ENCODE measurements around the gene KRTAP2-4. TPM values are rescaled to one million over a fixed set of nuclear protein-coding genes. Genes with fewer than 3 reads are reported as not detected.

Gene KRTAP2-4
- total RNA-seq, 1 experiment from 2014 or later, result not detected

DNA sequence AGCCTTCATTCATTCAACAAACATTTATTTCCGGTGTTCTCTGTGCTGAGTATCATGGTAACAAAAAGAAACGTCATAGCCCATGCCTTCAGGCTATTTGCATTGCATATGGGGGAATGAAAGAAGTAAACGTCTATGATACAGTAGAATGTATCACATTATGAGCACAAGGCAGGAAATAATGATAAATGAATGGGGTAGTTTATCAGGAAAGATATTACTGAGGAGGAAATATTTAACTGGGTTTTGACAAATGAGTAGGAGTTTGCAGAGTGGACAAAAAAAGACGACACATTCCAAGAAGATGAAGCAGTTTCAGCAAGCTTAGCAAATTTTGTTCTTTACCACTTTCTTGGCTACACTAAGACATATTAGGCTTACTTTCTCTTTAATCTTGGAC is 16.9 kb upstream of the KRTAP2-4 start:
- Histone ChIP-seq H3K18ac (ENCODE audit: insufficient read length, low read depth, low read length) (no peak overlapping the region), H3K9ac (ENCODE audit: extremely low read depth, insufficient read length, low read length) (no peak overlapping the region), H4K8ac (replicated peaks; ENCODE audit: insufficient read length, low read depth, low read length) (no peak overlapping the region), H3K23ac (ENCODE audit: insufficient read length, low read depth, low read length) (no peak overlapping the region), H3K23me2 (ENCODE audit: insufficient read length, low read depth, low read length, poor library complexity, severe bottlenecking) (no peaks in the 10 kb centered on the region), H3K4ac (ENCODE audit: low read depth, low read length) (no peak overlapping the region), H3T11ph (ENCODE audit: low read length) (no peak overlapping the region), H3K9me3 (ENCODE audit: control insufficient read depth, low read depth, low read length) (no peaks in the 10 kb centered on the region), H3K27ac (ENCODE audit: insufficient read length, low read depth, low read length) (no peak overlapping the region), H3K27me3 (ENCODE audit: insufficient read depth, low read length) (no peaks in the 10 kb centered on the region), H3K56ac (ENCODE audit: insufficient read length, low read depth, low read length) (no peak overlapping the region), H3K14ac (ENCODE audit: insufficient read depth, low read length) (no peak overlapping the region), H3K79me2 (ENCODE audit: insufficient read depth, low read length) (no peaks in the 10 kb centered on the region), H4K20me1 (ENCODE audit: control insufficient read depth, insufficient read depth, insufficient read length) (no peaks in the 10 kb centered on the region), H2BK15ac (ENCODE audit: low read depth, low read length) (no peak overlapping the region), H4K5ac (ENCODE audit: insufficient read length, low read depth, low read length) (no peak overlapping the region), H3K4me1 (ENCODE audit: insufficient read depth, low read length) (no peaks in the 10 kb centered on the region), H4K91ac (ENCODE audit: insufficient read length, low read depth, low read length) (no peak overlapping the region), H3K4me2 (ENCODE audit: insufficient read depth, insufficient read length, low read length) (no peak overlapping the region), H2BK5ac (ENCODE audit: insufficient read length, low read length) (no peak overlapping the region), H2AK5ac (ENCODE audit: insufficient read length, low read length) (no peak overlapping the region), H3K79me1 (ENCODE audit: insufficient read depth, low read depth, low read length, poor library complexity, severe bottlenecking) (no peaks in the 10 kb centered on the region), H2AFZ (ENCODE audit: low read length) (no peak overlapping the region), H2BK12ac (ENCODE audit: insufficient read length, low read depth, low read length) (no peak overlapping the region), H2BK120ac (ENCODE audit: low read depth, low read length, poor library complexity, severe bottlenecking) (no peak overlapping the region), H2BK20ac (ENCODE audit: low read depth, low read length, poor library complexity, severe bottlenecking) (no peak overlapping the region)
- Mint-ChIP-seq H3K27me3 (ENCODE audit: low read depth) (no peaks in the 10 kb centered on the region; the same call in 1 of the 2 replicates), H3K36me3 (ENCODE audit: insufficient read depth in 1 of 3, low read depth in 3 of 3) (no peaks in the 10 kb centered on the region), H3K4me1 (peaks cover 9 to 12% of the 10 kb centered on the region in 2 experiments), H3K27ac (no peak overlapping the region), H3K4me3 (no peak overlapping the region), H3K9me3 (no peaks in the 10 kb centered on the region; a peak in 1 of 5 replicates)
- no CpG with 5 or more reads among the region's 4 CpGs for WGBS (ENCODE audit: extremely low coverage, insufficient read length, low lambda C conversion rate)
- TF ChIP-seq, protein P1, sequence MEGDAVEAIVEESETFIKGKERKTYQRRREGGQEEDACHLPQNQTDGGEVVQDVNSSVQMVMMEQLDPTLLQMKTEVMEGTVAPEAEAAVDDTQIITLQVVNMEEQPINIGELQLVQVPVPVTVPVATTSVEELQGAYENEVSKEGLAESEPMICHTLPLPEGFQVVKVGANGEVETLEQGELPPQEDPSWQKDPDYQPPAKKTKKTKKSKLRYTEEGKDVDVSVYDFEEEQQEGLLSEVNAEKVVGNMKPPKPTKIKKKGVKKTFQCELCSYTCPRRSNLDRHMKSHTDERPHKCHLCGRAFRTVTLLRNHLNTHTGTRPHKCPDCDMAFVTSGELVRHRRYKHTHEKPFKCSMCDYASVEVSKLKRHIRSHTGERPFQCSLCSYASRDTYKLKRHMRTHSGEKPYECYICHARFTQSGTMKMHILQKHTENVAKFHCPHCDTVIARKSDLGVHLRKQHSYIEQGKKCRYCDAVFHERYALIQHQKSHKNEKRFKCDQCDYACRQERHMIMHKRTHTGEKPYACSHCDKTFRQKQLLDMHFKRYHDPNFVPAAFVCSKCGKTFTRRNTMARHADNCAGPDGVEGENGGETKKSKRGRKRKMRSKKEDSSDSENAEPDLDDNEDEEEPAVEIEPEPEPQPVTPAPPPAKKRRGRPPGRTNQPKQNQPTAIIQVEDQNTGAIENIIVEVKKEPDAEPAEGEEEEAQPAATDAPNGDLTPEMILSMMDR (conservative IDR thresholded peaks at IDR 0.05), result no peak
- no peak for DNase-seq
